Esophagus mucosa (tissue), 1 donor: Measurements from ENCODE around the gene MTUS2. TPM values are rescaled to one million over a fixed set of nuclear protein-coding genes. Genes with fewer than 3 reads are reported as not detected.
"Not testable (repeated sequence)": the region's sequence is repeated elsewhere in the genome, so short reads cannot be mapped to it uniquely, and the experiment has no call there.

Experiments
- ATAC-seq: fragments of 200-7000 bp; cut with Tn5 transposase; one replicate; pipeline ENCODE4 v1.9.1; 2020
- total RNA-seq: library from RNA; stranded (reverse); gene quantifications from one replicate; pipeline ENCODE4 v1.2.4, GENCODE V29; 2023
- donor health status: DM: yes; HTN: yes; CAD: no.

Gene MTUS2
- total RNA-seq, 1 donor from 2014 or later: 0.12 TPM

- no peak for ATAC-seq
These were observed 143.9 kb downstream of the MTUS2 start for GRCh38 chr13:28964052-28964451.

DNA sequence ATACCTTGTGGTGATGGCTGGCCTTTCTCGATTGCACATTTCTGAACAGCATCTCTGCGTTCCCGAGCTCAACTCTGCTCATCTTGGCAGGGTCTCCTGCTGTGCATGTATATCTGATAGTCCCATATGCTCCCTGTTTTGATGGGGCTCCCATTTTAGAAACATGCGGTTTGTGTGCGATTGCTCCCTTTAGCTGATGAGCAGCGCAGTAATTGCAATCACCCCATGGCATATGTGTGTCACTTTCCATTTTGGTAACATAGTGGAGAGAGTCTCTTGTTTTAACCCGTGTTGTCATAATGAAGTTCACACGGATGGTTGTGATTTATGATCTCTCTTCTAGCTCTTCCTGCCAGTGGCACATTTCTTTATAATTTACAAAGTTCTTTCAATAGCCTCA, 144.7 kb downstream of the MTUS2 start:
- ATAC-seq: no peak

DNA sequence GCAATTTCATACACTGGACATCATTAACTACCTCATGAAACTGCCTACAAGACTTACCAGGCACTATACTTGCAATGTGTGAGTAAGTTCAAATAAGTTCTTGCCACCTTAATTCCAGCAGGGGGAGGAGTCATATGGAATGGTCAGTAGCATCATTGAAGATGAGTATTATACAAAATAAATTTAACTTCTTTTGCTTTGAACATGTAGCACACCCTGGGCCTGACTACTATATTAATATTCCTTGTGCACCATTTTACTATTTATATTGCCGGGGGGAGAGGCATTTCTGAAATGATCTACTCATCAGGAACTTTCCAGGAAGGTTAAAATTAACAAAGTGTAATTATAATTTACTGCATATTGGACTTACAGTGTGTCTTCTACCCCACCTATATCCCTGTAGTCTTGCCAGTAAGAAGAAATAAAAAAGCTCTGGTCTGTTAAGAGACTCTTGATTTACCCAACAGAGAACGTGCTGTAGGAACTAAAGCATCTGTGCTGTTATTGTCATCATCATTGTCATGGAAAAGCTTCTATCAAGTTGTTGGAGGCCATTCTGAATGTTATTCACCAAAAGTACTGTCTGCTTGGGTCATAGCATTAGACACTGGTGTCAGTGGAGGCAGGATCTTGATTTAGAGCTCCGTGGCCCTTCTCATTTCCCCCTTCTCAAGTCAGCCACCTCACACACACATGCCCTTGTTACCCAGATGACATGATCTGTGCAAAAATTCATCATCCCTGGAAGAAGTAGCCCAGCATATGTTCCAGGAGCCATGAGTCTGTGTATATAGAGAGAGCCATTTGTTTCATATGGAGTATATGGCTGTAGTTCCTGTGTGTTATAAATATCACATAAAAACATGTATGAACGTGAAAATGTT, 147.1 kb downstream of the MTUS2 start:
- ATAC-seq: no peak

- no peak for ATAC-seq
These were observed 156.1 kb downstream of the MTUS2 start for GRCh38 chr13:28976195-28976594.

DNA sequence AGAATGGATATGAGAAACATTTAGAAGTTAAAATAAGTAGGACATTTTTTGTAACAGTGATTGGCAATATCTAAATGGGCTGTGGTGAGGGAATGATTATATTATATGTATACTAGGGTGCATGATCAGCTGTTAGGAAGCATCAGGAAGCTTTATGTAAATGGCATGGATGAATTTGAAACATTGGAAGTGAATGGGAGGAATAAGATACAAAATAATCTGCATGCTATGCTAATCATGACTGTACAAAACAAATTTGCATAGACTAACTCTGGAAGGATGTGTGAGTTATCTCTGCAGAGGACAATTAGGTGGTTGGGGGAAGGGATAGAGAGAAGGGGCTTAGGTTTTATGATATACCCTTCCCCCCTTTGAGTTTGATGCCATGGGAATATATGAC, 156.5 kb downstream of the MTUS2 start:
- no peak for ATAC-seq

- ATAC-seq: no peak
These were observed 158.4 kb downstream of the MTUS2 start for GRCh38 chr13:28978574-28978973.

DNA sequence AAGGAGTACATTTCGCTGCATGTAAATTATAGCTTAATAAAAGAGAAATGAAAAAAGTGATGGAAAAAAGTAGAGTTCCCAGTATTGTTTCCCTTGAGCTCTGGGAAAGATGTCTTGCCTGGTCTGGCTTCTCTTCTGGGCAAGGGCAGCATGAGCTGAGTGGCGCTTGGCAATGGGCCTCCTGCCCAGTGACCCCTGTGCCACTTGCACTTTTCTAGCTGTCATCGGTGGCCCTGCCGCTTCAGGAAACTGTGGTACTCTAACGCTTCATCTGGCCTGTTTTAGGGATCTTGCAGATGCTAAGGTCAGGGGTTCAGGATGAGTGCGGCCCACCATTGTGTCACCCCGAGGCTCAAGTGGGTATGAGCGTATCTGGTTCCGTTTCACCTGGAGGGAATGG, 161.4 kb downstream of the MTUS2 start:
- no peak for ATAC-seq

DNA sequence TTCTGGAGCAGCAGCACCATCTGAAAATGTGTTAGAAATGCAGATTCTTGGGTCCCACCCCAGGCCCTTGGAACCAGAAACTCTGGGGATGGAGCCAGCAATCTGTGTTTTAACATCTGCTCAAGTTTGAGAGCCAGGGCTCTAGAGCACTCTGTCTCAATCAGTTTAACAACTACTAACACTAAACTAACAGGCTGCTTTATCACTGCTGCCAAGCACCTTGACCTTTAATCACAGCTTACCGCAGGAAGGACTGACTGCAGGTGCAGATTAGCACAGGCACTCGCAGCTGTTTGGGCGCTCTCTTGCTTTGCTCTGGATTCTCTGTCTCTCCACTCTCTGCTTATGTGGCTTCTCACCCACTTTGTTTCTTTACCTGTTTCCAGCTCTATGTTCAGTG, 163.5 kb downstream of the MTUS2 start:
- ATAC-seq: no peak

DNA sequence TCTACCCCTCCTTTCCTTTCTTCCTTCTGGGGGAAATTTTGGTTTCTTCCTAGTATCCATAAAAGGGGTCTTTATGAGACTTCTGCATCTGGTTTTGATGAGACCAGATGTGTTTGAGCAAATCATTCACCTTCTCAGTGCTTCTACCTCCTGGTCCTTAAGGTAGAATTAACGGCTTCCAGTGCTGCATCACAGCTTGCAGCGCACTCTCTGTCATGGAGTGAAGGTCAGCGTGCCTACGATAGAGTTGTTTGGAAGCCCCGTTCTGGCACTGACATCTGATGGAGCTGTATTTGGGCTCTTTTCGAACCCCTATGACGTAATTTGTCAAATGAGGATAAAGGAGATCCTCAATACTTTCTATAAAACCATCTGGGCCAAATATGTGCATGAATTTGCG, 164.2 kb downstream of the MTUS2 start:
- ATAC-seq: no peak

GRCh38 chr13:28984825-28985224, 164.7 kb downstream of the MTUS2 start:
- ATAC-seq: no peak

DNA sequence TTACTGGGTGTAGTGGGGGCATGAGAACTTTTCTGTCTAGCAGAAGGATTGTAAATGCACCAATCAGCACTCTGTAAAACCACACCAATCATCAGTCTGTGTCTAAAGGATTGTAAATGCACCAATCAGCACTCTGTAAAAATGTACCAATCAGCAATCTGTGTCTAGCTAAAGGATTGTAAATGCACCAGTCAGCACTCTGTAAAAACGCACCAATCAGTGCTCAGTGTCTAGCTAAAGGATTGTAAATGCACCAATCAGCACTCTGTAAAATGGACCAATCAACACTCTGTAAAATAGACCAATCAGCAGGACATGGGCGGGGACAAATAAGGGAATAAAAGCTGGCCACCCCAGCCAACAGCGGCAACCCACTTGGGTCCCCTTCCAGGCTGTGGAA, 170.2 kb downstream of the MTUS2 start:
- ATAC-seq: not testable (repeated sequence)

DNA sequence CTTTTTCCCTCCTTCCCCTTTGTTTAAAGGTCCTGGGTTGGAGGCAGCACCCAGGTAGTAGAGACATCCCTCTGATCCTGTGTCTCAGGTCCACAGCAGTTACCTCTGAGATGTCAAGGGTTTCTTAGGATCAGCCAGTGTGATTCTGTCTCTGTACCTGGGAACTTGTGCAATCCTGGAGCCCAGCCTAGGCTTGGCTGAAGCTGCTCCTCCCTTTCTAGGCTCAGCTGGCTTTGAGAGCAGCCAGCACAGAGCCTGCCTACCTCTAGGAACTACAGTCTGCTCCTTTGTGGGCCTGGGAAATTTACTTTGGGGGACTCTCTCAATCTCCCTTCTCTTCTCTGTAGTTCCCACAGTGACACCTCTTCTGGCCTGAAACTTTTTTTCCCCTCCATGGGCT, 171.6 kb downstream of the MTUS2 start:
- ATAC-seq: no peak

DNA sequence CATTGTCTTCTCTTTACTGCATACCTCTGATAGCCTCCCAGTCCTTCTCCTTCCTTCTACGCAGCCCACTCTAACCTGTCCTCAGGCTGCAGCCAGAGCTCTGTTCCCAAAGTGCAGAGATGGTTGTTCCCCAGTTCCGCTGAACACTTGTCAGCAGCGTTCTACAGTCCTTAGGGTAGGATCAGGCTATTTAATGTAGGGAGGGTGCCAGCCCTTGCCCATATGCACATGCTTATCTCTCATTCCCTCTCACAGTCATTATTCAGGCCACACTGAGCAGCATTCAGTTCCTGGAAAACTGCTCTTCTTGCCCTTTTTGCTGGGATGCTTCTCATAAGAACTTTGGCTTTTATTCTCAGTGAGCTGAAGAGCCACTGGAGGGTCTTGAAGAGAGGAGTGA, 180.7 kb downstream of the MTUS2 start:
- no peak for ATAC-seq

GRCh38 chr13:29005035-29005762, 185.1 kb downstream of the MTUS2 start:
- no peak for ATAC-seq

- no peak for ATAC-seq
These were observed 185.6 kb downstream of the MTUS2 start for GRCh38 chr13:29005763-29006120.

- ATAC-seq: no peak
These were observed 186.3 kb downstream of the MTUS2 start for GRCh38 chr13:29006359-29006850.

DNA sequence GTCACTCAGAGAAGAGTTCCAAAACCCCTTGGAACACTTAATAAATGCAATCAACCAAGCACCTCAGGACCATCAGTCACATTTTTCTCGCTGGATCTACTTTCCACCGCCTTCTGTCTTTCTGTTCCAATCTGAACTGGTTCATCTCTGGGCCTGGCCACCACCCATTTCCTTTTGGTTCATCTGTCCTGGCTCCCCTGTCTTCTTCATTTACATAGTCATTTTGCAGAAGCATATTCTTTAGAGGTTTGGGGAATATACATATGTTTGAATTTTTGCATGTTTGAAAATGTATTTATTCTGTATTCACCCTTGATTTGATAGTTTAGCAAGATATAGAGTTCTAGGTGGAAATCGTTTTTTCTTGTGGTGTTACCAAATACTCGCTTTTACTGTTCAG, 188.2 kb downstream of the MTUS2 start:
- no peak for ATAC-seq

DNA sequence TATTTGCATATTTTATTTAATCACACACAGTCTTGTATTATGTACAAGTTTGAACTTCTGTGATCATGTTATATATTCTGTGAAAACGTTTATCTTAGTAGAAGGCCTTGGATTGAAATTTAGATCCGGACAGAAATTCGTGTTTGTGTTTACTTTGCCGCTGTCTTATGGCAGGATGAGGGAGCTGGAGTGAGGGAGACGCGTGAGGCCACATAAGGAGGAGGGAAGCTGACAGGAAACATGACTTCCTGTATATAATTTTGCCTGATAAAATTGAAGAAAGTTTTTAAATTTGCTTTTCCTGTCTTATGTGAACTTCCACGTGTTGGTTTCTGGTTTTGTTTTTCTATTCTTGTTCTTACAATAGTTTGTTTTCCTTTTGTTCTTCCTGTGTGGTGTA, 200.2 kb downstream of the MTUS2 start:
- no peak for ATAC-seq

GRCh38 chr13:29021311-29021710, 201.2 kb downstream of the MTUS2 start:
- ATAC-seq: no peak

DNA sequence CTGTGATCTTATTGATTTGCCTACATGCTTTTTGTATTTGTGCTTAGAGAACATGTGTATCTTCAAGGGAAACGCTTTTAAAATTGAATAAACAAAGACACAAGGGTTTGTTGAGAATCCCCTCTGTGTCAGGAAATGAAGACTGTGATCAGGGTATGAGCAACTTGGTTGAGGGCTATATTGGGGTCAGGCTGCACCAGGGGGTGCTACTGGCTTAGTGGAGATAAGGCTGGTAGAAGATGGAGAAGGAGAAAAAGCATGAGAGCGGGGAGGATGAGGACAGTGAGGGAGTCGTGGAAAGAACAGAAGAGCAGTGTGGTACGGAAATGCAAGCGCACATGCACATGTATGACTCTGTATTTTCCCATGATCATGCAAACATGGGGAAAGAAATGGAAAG, 201.6 kb downstream of the MTUS2 start:
- ATAC-seq: no peak

DNA sequence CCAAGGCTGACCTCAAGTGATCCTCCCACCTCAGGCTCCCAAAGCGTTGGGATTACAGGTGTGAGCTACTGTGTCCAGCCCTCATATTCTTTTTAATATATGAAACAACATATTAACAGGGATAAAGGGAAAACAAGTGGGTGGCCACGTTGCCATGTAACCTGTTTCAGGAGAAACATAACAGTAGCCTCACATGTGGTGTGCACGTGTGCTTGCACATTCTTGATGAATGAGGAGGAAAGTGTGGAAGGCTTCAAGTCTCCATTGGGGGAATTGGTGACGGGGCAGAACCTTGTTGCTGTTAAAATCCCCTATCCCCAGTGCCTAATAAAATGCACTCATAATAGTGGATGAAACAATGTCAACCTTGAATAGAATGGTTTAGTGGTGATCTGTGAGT, 202.3 kb downstream of the MTUS2 start:
- no peak for ATAC-seq

DNA sequence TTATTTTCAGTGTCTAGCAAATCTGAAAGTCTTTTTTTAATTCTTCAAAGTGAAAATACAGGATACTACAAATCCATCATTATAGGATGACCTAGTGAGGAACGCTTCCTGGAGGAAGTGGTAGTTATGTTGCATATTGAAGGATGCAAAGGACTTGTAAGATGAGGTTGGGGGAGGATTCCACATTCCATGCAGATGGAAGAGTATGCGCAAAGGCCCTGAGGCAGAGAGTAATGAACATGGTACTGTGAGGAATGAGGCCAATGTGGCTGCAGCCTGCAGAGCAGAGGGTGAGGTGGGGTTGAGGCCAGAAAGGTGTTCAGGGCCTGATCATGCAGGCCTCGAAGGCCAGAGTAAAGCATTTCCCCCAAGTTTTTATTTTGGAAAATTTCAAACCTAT, 202.8 kb downstream of the MTUS2 start:
- no peak for ATAC-seq

- ATAC-seq: no peak
These were observed 204.6 kb downstream of the MTUS2 start for GRCh38 chr13:29024783-29025182.

DNA sequence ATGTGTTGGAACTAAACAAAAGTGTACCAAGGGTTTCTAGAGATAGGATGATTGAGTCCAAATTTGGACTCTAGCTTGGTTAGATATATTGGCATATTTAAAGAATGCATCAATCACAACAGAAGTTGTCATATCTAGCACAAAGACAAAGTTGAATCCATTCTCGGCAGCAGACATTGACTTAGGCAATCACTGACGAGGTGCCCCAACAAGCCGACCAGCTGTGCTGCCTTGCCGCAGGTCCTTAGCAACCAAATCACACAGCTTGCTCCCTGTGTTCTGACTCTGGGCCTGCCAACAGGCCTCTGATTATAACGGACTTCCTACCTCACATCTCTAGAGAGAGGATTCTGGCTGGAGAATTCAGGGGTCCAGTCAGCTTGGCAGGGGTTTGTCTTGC, 208.7 kb downstream of the MTUS2 start:
- ATAC-seq: no peak
